GM19468 (cell line): ENCODE measurements around the gene NANP.

Source experiments
- ATAC-seq: cut with Tn5 transposase; IDR thresholded peaks from one replicate; pipeline ENCODE4 v1.9.1; 2021; ENCODE audit warnings: mild to moderate bottlenecking, moderate library complexity, moderate number of reproducible peaks; ENCODE audit not compliant: unreplicated experiment; ENCODE audit errors: extremely low read depth

Gene NANP

DNA sequence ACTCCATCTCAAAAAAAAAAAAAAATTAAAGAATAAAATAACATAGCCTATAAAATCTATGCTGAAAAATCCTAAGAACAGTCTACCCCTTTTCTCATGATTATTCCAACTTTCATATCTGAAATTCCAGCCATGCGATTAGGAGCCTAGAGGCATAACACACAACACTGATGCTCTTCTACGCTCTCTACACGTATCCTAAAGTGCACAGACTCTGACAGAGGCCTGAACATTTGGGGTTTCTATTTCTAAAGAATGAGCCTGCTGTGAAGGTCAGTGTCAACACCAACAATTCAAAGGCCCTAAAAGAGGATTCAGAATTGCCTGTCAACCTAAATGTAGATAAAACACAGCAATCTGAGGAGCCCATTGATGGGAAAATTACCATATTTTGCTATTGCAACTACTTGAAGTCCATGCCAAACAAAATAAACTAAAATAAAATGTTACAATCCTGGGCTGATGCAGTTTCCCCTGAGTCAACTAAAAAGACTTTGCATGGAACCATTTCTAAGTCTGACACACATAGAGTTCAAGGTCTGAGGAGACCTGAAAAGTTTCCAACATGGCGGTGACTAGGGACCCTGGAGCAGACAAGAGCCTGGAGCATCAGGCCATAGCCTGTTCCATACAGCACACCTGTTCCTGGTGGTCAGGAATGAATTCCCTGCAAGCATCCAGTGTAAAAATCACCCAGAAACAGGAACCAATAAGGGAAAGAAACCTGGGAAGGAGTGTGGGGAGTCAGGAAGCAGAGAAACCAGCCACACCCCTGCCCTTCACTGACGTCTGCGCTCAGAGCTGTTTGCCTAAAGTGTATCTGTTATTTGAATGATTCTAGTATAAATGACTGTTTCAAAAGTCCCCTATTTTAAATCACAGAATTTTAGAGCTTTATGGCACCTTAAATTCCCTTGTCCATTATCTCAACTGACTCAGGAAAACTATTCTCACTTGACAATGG lies 50.2 kb downstream of the NANP start:
- no peak for ATAC-seq

DNA sequence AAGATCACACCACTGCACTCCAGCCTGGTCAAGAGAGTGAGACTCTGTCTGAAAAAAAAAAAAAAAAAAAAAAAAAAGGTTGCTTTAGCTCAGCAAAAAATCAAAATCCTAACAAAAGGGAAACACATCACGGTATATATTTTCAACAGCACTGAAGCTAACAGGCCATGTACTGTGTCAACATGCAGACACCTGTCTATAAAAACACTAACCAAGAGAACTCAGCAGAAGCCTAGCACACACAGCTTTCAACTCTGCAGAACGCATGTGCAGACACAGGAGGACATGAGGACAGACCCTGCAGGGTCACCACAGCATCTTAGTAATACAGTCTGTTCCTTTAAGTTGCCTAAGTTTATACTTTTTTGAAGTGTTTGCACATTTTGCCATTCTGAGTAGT lies 52.0 kb downstream of the NANP start:
- no peak for ATAC-seq

DNA sequence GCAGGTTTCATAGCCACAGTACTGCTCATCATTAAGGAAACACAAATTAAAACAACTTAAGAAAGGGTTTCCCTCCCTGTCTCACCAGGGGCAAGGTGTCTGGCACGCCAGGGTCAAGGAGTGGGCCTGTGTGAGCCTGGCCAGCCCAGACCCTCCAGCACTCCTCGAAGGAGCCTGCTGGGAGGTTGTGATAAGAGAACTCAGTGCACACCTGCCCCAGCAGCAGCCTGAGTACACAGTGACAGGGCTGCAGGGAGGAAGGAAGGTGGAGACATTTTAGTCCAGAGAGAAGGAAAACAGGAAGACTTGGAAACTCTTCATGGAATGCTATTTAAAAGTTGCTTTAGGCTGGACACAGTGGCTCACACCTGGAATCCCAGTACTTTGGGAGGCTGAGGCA lies 52.6 kb downstream of the NANP start:
- no peak for ATAC-seq

DNA sequence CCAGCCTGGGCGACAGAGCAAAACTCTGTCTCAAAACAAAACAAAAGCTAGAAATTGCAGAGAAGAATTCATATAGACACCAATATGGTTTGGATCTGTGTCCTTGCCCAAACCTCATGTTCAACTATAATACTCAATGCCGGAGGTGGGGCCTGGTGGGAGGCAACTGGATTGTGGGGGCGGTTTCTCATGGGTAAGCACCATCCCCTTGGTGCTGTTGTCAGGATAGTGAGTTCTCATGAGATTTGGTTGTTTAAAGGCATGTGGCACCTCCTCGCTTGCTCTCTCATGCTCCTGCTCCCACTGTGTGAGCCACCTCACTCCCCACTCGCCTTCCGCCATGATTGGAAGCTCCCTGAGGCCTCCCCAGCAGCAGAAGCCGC lies 53.7 kb downstream of the NANP start:
- ATAC-seq = no peak

DNA sequence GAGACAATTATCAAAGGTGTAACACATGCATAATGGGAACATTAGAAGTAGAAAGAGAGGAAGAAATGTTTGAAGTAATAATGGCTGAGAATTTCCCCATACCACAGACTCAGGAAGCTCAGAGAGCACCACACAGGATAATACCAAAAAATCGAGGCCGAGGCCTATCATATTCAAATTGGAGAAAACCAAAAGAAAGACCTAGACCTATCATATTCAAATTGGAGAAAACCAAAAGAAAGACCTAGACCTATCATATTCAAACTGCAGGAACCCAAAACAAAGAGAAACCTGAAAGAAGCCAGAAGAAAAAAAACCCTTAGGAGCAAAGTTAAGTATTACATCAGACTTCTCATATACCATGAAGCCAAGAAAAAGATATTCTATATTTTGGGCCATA lies 56.5 kb downstream of the NANP start:
- ATAC-seq = no peak

DNA sequence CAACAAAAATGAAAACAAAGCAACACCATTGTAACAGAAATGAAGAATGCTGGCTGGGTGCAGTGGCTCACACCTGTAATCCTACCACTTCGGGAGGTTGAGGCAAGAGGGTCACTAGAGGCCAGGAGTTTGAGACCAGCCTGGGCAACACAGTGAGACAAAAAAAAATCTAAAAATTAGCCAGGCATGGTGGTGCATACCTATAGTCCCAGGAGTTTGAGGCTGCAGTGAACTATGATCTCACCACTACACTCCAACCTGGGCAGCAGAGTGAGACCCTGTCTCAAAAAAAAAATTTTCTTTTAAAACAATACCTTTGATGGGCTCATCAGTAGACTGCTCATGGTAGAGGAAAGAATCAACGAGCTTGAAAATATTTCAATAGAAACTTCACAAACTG lies 57.0 kb downstream of the NANP start:
- no peak for ATAC-seq

DNA sequence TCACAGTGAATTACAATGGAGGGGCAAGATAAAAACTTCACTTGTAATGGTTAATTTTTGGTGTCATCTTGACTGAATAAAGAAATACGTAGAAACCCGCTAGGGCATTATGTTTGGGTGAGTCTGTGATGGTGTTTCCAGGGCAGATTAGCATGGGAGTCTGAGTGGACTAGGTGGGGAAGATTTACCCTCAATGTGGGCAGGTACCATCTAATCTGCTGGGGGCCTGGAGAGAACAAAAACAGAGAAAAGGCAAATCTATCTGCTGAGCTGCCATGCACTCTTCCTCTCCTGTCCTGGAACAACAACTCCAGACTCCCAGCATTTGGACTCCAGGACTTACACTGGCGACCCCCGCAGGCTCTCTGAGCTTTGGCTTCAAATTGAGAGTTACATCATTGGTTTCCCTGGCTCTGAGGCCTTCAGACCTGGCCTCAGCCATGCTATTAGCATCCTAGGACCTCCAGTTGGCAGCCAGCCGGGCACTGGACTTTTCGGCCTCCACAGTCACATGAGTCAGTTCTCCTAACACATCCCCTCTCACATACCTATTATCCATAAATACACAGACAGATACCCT lies 58.1 kb downstream of the NANP start:
- ATAC-seq = no peak

DNA sequence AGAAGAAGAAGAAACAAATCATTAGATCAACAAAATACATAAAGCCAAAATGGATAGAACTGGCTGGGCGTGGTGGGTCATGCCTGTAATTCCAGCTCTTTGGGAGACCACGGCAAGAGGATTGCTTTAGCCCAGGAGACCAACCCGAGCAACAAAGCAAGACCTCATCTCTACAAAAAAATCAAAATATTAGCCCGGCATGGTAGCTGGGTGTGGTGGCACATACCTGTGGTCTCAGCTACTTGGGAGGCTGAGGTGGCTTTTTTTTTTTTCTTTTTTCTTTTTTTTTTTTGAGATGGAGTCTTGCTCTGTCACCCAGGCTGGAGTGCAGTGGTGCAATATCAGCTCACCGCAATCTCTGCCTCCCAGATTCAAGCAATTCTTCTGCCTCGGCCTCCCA lies 59.9 kb downstream of the NANP start:
- ATAC-seq = no peak

DNA sequence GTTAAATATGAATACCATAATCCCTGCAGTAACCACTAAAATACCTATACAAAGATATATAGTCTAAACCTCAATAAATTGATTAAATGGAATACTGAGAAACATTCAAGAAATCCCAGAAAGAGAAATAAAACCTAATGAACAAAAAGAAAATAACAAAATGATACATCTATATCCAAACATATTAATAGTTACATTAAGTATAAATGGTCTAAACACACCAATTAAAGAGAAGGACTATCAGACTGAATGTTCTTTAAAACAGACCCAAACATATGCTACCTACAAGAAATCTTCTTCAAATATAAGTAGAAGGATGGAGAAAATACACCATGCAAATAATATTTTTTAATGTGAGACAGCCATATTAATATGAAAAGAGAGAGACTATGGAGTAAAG lies 60.5 kb downstream of the NANP start:
- no peak for ATAC-seq
